ENCODE measurements around the gene ZNF333. TPM values are rescaled to one million over a fixed set of nuclear protein-coding genes. Genes with fewer than 3 reads are reported as not detected.
"Not testable (repeated sequence)": the region's sequence is repeated elsewhere in the genome, so short reads cannot be mapped to it uniquely, and the experiment has no call there.

Gene ZNF333
- polyA plus RNA-seq, 3 donors: 7.6 to 43.0 (median 9.3) TPM

- Mint-ChIP-seq H3K4me3 (no peak overlapping the region), H3K4me1 (peaks cover 13% of the 10 kb centered on the region), H3K27ac (peak overlapping the region in 3 of 7 donors; percentile 16 to 68 (median 50)), H3K9me3 (peaks cover 0 to 8% (median 5%) of the 10 kb centered on the region in 7 donors), H3K27me3 (ENCODE audit: low read depth in 3 of 3) (peaks cover 0 to 3% (median 2%) of the 10 kb centered on the region in 3 donors), H3K36me3 (peaks cover 84 to 96% of the 10 kb centered on the region in 2 donors)
- Histone ChIP-seq H3K27ac (ENCODE audit: low read depth in 1 of 2, low read length in 2 of 2) (no peak overlapping the region), H3K4me2 (replicated peaks; ENCODE audit: extremely low read depth, low read length, poor library complexity, severe bottlenecking) (no peak overlapping the region), H2AFZ (ENCODE audit: insufficient read depth, low read depth, low read length, poor library complexity, severe bottlenecking) (no peak overlapping the region), H3K36me3 (replicated peaks in 1 of 2; ENCODE audit: control insufficient read depth in 1 of 2, insufficient read depth in 2 of 2, low read length in 2 of 2) (peaks cover 84 to 98% of the 10 kb centered on the region in 2 donors), H3K27me3 (ENCODE audit: control insufficient read depth in 2 of 2, insufficient read depth in 2 of 2, low read length in 2 of 2) (no peaks in the 10 kb centered on the region), H3K9me3 (replicated peaks in 1 of 2; ENCODE audit: control insufficient read depth in 1 of 2, insufficient read depth in 1 of 2, low read length in 2 of 2) (no peaks in the 10 kb centered on the region), H3K9ac (ENCODE audit: insufficient read depth, low read length, poor library complexity, severe bottlenecking) (no peak overlapping the region), H3K4me3 (replicated peaks in 1 of 3; ENCODE audit: low read depth in 2 of 3, low read length in 3 of 3) (no peak overlapping the region), H4K20me1 (ENCODE audit: insufficient read depth, low read length) (peaks cover 100% of the 10 kb centered on the region), H3K4me1 (ENCODE audit: control insufficient read depth in 1 of 2, insufficient read depth in 2 of 2, low read length in 2 of 2) (peaks cover 3 to 12% of the 10 kb centered on the region in 2 donors), H3K79me2 (ENCODE audit: insufficient read depth, low read length) (no peaks in the 10 kb centered on the region)
- WGBS (ENCODE audit: insufficient coverage): 100% methylated on average over 4 of the region's 9 CpGs
- no peak for TF ChIP-seq CTCF (IDR thresholded peaks at IDR 0.05)
- DNase-seq: no peak
- intact Hi-C loops (cut with micrococcal nuclease): no loop called here
Observed at GRCh38 chr19:14764401-14764800, 74.6 kb downstream of the ZNF333 start.

DNA sequence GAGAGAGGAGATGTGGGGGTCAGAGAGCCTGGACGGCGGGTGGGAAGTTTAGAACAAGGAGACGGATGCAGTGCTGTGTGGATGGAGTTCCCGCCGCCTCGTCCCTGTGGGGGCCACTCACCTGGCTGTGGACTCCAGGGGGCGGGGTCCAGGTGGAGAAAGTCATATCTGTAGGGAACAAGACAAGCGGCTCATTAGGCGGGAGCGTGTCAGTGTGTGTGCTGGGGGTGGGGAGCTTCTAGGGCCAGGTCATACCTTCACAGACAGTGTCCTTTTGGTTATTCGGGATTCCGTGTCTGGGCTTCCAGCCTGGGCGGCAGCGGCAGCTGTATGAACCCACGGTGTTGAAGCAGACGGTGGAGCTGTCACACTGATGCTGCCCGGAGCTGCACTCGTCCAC lies 75.6 kb downstream of the ZNF333 start:
- Histone ChIP-seq H4K20me1 (ENCODE audit: insufficient read depth, low read length) (peaks cover 100% of the 10 kb centered on the region), H3K36me3 (replicated peaks in 1 of 2; ENCODE audit: control insufficient read depth in 1 of 2, insufficient read depth in 2 of 2, low read length in 2 of 2) (peaks cover 88 to 98% of the 10 kb centered on the region in 2 donors), H3K4me1 (ENCODE audit: control insufficient read depth in 1 of 2, insufficient read depth in 2 of 2, low read length in 2 of 2) (peaks cover 6 to 12% of the 10 kb centered on the region in 2 donors)
- H3K27me3 Mint-ChIP-seq (ENCODE audit: low read depth in 3 of 3); H3K9ac ChIP-seq (ENCODE audit: insufficient read depth, low read length, poor library complexity, severe bottlenecking); H3K4me3 Mint-ChIP-seq; H3K4me3 ChIP-seq (replicated peaks in 1 of 3; ENCODE audit: low read depth in 2 of 3, low read length in 3 of 3); H3K27ac ChIP-seq (ENCODE audit: low read depth in 1 of 2, low read length in 2 of 2); intact Hi-C loops (cut with micrococcal nuclease); H3K4me2 ChIP-seq (replicated peaks; ENCODE audit: extremely low read depth, low read length, poor library complexity, severe bottlenecking); H3K27me3 ChIP-seq (ENCODE audit: control insufficient read depth in 2 of 2, insufficient read depth in 2 of 2, low read length in 2 of 2); H2AFZ ChIP-seq (ENCODE audit: insufficient read depth, low read depth, low read length, poor library complexity, severe bottlenecking); H3K9me3 Mint-ChIP-seq; DNase-seq; H3K9me3 ChIP-seq (replicated peaks in 1 of 2; ENCODE audit: control insufficient read depth in 1 of 2, insufficient read depth in 1 of 2, low read length in 2 of 2); H3K79me2 ChIP-seq (ENCODE audit: insufficient read depth, low read length): not testable (repeated sequence)
- Mint-ChIP-seq H3K27ac (peak overlapping the region in 5 of 7 donors; percentile 13 to 76 (median 73)), H3K4me1 (peaks cover 18% of the 10 kb centered on the region), H3K36me3 (peaks cover 89 to 98% of the 10 kb centered on the region in 2 donors)
- no CpG with 5 or more reads among the region's 18 CpGs for WGBS (ENCODE audit: insufficient coverage)

GRCh38 chr19:14765841-14766240 lies 76.0 kb downstream of the ZNF333 start:
- H3K4me1 Mint-ChIP-seq: peaks cover 21% of the 10 kb centered on the region
- no CpG with 5 or more reads among the region's 15 CpGs for WGBS (ENCODE audit: insufficient coverage)
- peaks cover 87 to 98% of the 10 kb centered on the region in 2 donors for H3K36me3 ChIP-seq (replicated peaks in 1 of 2; ENCODE audit: control insufficient read depth in 1 of 2, insufficient read depth in 2 of 2, low read length in 2 of 2)

More at GRCh38 chr19:14765841-14766240, 76.0 kb downstream of the ZNF333 start:
- H3K4me2 ChIP-seq (replicated peaks; ENCODE audit: extremely low read depth, low read length, poor library complexity, severe bottlenecking); H3K9me3 Mint-ChIP-seq; H3K9me3 ChIP-seq (replicated peaks in 1 of 2; ENCODE audit: control insufficient read depth in 1 of 2, insufficient read depth in 1 of 2, low read length in 2 of 2); H3K27me3 ChIP-seq (ENCODE audit: control insufficient read depth in 2 of 2, insufficient read depth in 2 of 2, low read length in 2 of 2); H3K27ac ChIP-seq (ENCODE audit: low read depth in 1 of 2, low read length in 2 of 2); H3K4me3 ChIP-seq (replicated peaks in 1 of 3; ENCODE audit: low read depth in 2 of 3, low read length in 3 of 3); DNase-seq; H2AFZ ChIP-seq (ENCODE audit: insufficient read depth, low read depth, low read length, poor library complexity, severe bottlenecking); H3K79me2 ChIP-seq (ENCODE audit: insufficient read depth, low read length); H3K27me3 Mint-ChIP-seq (ENCODE audit: low read depth in 3 of 3); H3K4me3 Mint-ChIP-seq; H3K9ac ChIP-seq (ENCODE audit: insufficient read depth, low read length, poor library complexity, severe bottlenecking); intact Hi-C loops (cut with micrococcal nuclease): not testable (repeated sequence)
- peaks cover 6 to 12% of the 10 kb centered on the region in 2 donors for H3K4me1 ChIP-seq (ENCODE audit: control insufficient read depth in 1 of 2, insufficient read depth in 2 of 2, low read length in 2 of 2)
- H4K20me1 ChIP-seq (ENCODE audit: insufficient read depth, low read length): peaks cover 100% of the 10 kb centered on the region
- peak overlapping the region in 3 of 7 donors; percentile 2 to 74 (median 26) for H3K27ac Mint-ChIP-seq
- H3K36me3 Mint-ChIP-seq: peaks cover 87 to 98% of the 10 kb centered on the region in 2 donors
